ENCODE measurements around the gene PANK4. TPM values are rescaled to one million over a fixed set of nuclear protein-coding genes. Genes with fewer than 3 reads are reported as not detected.

The PANK4 gene
- total and polyA plus RNA-seq, 10 of the 15 experiments (the other 5 are each of a cell fraction or from before 2014, with no cell fraction given) = 0.35 to 38.0 (median 18.6) TPM

GRCh38 chr1:2557482-2558400 is 31.3 kb upstream of the PANK4 start:
- peaks cover 0 to 2% of the 10 kb centered on the region in 2 experiments; a peak in 2 of 4 replicates for H3K36me3 ChIP-seq (ENCODE audit: control insufficient read depth in 2 of 2, insufficient read depth in 2 of 2, low read length in 1 of 2)
- H2AFZ ChIP-seq (ENCODE audit: control insufficient read depth, low read depth, low read length) = no peak overlapping the region
- peak overlapping the region; percentile 98 for H3K9ac ChIP-seq (ENCODE audit: control insufficient read depth, insufficient read depth, low read length)
- no peak for DNase-seq (ENCODE audit: low read depth, low spot score)
- no peaks in the 10 kb centered on the region for H3K27me3 ChIP-seq (replicated peaks in 1 of 2; ENCODE audit: control insufficient read depth in 2 of 2, insufficient read depth in 2 of 2, low read length in 1 of 2)
- H3K27ac ChIP-seq (ENCODE audit: control insufficient read depth, insufficient read depth) = peak overlapping the region; percentile 99
- in situ Hi-C loops (cut with MboI) = no loop called here
- TF ChIP-seq BHLHE40 (IDR thresholded peaks at IDR 0.05; ENCODE audit: borderline replicate concordance in 1 of 2, low read depth in 2 of 2, low read length in 1 of 2) = no peak
- TF ChIP-seq HSF1 (IDR thresholded peaks at IDR 0.05; ENCODE audit: low read depth, low read length) = no peak
- TF ChIP-seq MLLT1 (IDR thresholded peaks at IDR 0.05) = 0 out of 2 replicates have a peak, but pooled peaks have one; percentile 37
- TF ChIP-seq REST (IDR thresholded peaks at IDR 0.05; ENCODE audit: low read depth, low read length) = no peak
- H3K79me2 ChIP-seq (ENCODE audit: control insufficient read depth, insufficient read depth, low read length) = peaks cover 38% of the 10 kb centered on the region
- H4K20me1 ChIP-seq (ENCODE audit: control insufficient read depth, insufficient read depth) = no peaks in the 10 kb centered on the region
- ChIA-PET RAD21 (ENCODE audit: unreplicated experiment) (interaction anchor here (1.4 to 3.3 kb wide), 4 partner anchors 11 to 164 kb away, joined by 3 to 41 read pairs (median 30); no protein-coding TSS in a partner anchor), POLR2A (interaction anchor here (0.6 to 5.5 kb wide), 6 partner anchors 9 to 27 kb away, joined by 3 to 61 read pairs (median 14); partner anchors contain the start of gene PRXL2B), CTCF (interaction anchor here (3.2 to 5.1 kb wide), 2 partner anchors 20 to 26 kb away, joined by 18 to 54 read pairs; partner anchors contain the start of gene PRXL2B), SMC1A (ENCODE audit: uncharacterized antibody, unreplicated experiment) (interaction anchor here (0.9 to 4.7 kb wide), 5 partner anchors 10 to 26 kb away, joined by 3 to 39 read pairs (median 7); partner anchors contain the start of gene PRXL2B)
- no peak for ATAC-seq
- intact Hi-C loops (cut with micrococcal nuclease; ENCODE audit: unreplicated experiment) = loop anchor here (5.0 kb wide), 1 partner anchor 865 kb away; no protein-coding TSS in a partner anchor
- no peaks in the 10 kb centered on the region for H3K9me3 ChIP-seq (replicated peaks; ENCODE audit: control insufficient read depth, insufficient read depth, low read length)
- BruUV-seq (replicated peaks) = no TSS peak
- FAIRE-seq = no peak
- 73% methylated on average over 30 of the region's 30 CpGs for WGBS (ENCODE audit: insufficient coverage, insufficient replicate concordance, low lambda C conversion rate, missing lambda C conversion rate)
- H3K4me3 ChIP-seq = peak overlapping the region; percentile 87
- H3K4me1 ChIP-seq (ENCODE audit: control insufficient read depth, insufficient read depth, low read length) = peaks cover 25% of the 10 kb centered on the region
- H3K4me2 ChIP-seq (ENCODE audit: control insufficient read depth, insufficient read depth) = peak overlapping the region; percentile 97

Data from GM12878 (cell line).